Immature natural killer cell (primary cell): Measurements from ENCODE around the gene SLC25A44. TPM values are rescaled to one million over a fixed set of nuclear protein-coding genes. Genes with fewer than 3 reads are reported as not detected.

ENCODE experiments used
- DNase-seq, 3 donors: peaks; one replicate each; pipeline ENCODE4 v3.0.0; 2022; ENCODE audit warnings: mixed read lengths in 1 of 3
- H3K27ac Mint-ChIP-seq, 6 donors: one replicate each; pipeline ENCODE4 v1.8.0; 2020; ENCODE audit warnings: mixed read lengths in 6 of 6, mild to moderate bottlenecking in 5 of 6, inconsistent platforms in 4 of 6, moderate library complexity in 3 of 6
- H3K27me3 Mint-ChIP-seq, 3 donors: one replicate each; pipeline ENCODE4 v1.8.0; 2020 to 2021; ENCODE audit warnings: low read depth in 3 of 3, mild to moderate bottlenecking in 3 of 3, mixed read lengths in 3 of 3, moderate library complexity in 3 of 3, inconsistent platforms in 1 of 3
- H3K36me3 Mint-ChIP-seq, 3 donors: one replicate each; pipeline ENCODE4 v1.8.0; 2020; ENCODE audit warnings: mixed read lengths in 3 of 3, inconsistent platforms in 2 of 3, mild to moderate bottlenecking in 2 of 3
- H3K4me1 Mint-ChIP-seq, 2 donors: one replicate each; pipeline ENCODE4 v1.8.0; 2020; ENCODE audit warnings: inconsistent platforms in 2 of 2, mild to moderate bottlenecking in 2 of 2, mixed read lengths in 2 of 2, moderate library complexity in 1 of 2
- H3K4me3 Mint-ChIP-seq, 5 donors: one replicate each; pipeline ENCODE4 v1.8.0; 2020; ENCODE audit warnings: mild to moderate bottlenecking in 5 of 5, mixed read lengths in 5 of 5, inconsistent platforms in 3 of 5, moderate library complexity in 3 of 5
- H3K9me3 Mint-ChIP-seq, 6 donors: one replicate each; pipeline ENCODE4 v1.8.0; 2020; ENCODE audit warnings: mild to moderate bottlenecking in 6 of 6, mixed read lengths in 6 of 6, inconsistent platforms in 4 of 6, moderate library complexity in 3 of 6
- polyA plus RNA-seq, 3 donors: library from polyadenylated mRNA; unstranded; fragments of 300-500 nt; fragmentation: Illumina TruSeq; gene quantifications; one replicate each; pipeline ENCODE4 v1.2.3, GENCODE V29; 2021

The SLC25A44 gene
- polyA plus RNA-seq, 3 donors from 2014 or later = 5.5 to 21.5 (median 12.1) TPM

DNA sequence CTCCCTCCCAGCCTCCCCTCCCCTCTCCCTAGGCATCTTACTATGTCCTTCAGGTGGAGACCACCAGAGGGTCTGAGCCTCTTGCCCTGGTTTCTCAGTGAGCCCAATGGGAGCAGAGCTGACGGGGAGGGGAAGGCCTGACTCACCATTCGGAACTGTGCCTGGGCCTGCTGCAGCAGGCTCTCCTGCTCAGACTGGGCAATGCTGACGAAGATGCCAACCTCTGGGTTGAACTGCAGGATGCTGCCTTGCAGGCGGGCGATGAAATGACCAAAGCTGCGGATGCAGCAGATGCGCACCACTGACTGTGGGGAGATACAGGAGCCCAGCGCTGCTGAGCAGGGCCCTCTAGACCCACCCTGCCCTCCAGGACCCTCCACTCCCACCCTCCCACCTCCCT, 65.0 kb downstream of the SLC25A44 start:
- H3K9me3 Mint-ChIP-seq = no peaks in the 10 kb centered on the region
- no peak overlapping the region for H3K4me3 Mint-ChIP-seq
- no peak for DNase-seq
- no peak overlapping the region for H3K27ac Mint-ChIP-seq
- H3K4me1 Mint-ChIP-seq = peaks cover 0 to 13% of the 10 kb centered on the region in 2 donors
- peaks cover 1 to 3% (median 2%) of the 10 kb centered on the region in 3 donors for H3K27me3 Mint-ChIP-seq
- H3K36me3 Mint-ChIP-seq = peaks cover 24 to 50% (median 31%) of the 10 kb centered on the region in 3 donors

- H3K9me3 Mint-ChIP-seq = no peaks in the 10 kb centered on the region
- H3K27ac Mint-ChIP-seq = no peak overlapping the region
- peaks cover 1 to 3% (median 2%) of the 10 kb centered on the region in 3 donors for H3K27me3 Mint-ChIP-seq
- H3K36me3 Mint-ChIP-seq = peaks cover 25 to 53% (median 28%) of the 10 kb centered on the region in 3 donors
- no peak overlapping the region for H3K4me3 Mint-ChIP-seq
- DNase-seq = no peak
- H3K4me1 Mint-ChIP-seq = peaks cover 2 to 13% of the 10 kb centered on the region in 2 donors
Measured at GRCh38 chr1:156259805-156260204, 65.9 kb downstream of the SLC25A44 start.

DNA sequence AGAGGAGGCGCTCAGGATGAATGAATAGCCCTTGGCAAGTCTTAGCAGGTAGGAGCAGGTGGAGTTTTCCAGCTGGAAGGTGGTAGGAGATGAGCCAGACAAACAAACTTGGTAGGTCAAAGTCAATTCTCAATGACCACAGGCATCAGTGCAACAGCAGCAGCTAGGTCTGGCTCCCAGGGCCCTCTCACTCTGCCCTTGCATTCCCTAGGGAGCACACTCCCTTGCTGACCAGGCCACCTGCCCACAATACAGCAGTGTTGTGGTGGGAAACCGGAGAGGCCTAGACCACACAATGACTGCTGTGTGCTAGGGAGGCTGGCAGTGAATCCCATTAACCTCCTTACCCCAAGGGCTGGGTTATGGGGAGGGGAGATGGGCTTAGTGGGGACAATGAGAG, 67.0 kb downstream of the SLC25A44 start:
- DNase-seq = no peak
- Mint-ChIP-seq H3K27me3 (peaks cover 2 to 3% (median 3%) of the 10 kb centered on the region in 3 donors), H3K4me3 (no peak overlapping the region), H3K9me3 (no peaks in the 10 kb centered on the region), H3K36me3 (peaks cover 26 to 60% (median 36%) of the 10 kb centered on the region in 3 donors), H3K27ac (peak overlapping the region in 1 of 6 donors; percentile 38), H3K4me1 (peaks cover 2 to 13% of the 10 kb centered on the region in 2 donors)

Other genes with a start within 250 kb of the SLC25A44 start
- gene ARHGEF2, start 215.6 kb upstream of the SLC25A44 start, polyA plus RNA-seq = 10 to 100 TPM in 2 of 3 donors, 1 to 10 TPM in 1; 7.2 to 33.5 (median 11.7) TPM
- gene SSR2, start 173.2 kb upstream of the SLC25A44 start, polyA plus RNA-seq = 100 to 1,000 TPM; 469 to 608 (median 563) TPM
- 10 to 100 TPM in 1 of 3 donors, 1 to 10 TPM in 2; 5.0 to 10.8 (median 7.6) TPM for gene UBQLN4, start 140.3 kb upstream of the SLC25A44 start, polyA plus RNA-seq
- gene LAMTOR2, start 139.3 kb upstream of the SLC25A44 start, polyA plus RNA-seq = 100 to 1,000 TPM; 144 to 204 (median 160) TPM
- not detected for gene RAB25, start 132.9 kb upstream of the SLC25A44 start, polyA plus RNA-seq
- gene MEX3A, start 111.6 kb upstream of the SLC25A44 start, polyA plus RNA-seq = not detected
- 10 to 100 TPM in 2 of 3 donors, 1 to 10 TPM in 1; 4.4 to 14.0 (median 10.3) TPM for gene LMNA, start 79.4 kb upstream of the SLC25A44 start, polyA plus RNA-seq
- 10 to 100 TPM in 1 of 3 donors, 1 to 10 TPM in 2; 2.5 to 12.4 (median 3.2) TPM for gene SEMA4A, start 40.5 kb upstream of the SLC25A44 start, polyA plus RNA-seq
- gene PMF1, start 18.9 kb downstream of the SLC25A44 start, polyA plus RNA-seq = 100 to 1,000 TPM in 2 of 3 donors, 10 to 100 TPM in 1; 67.3 to 122 (median 100) TPM
- not detected for gene BGLAP, start 48.1 kb downstream of the SLC25A44 start, polyA plus RNA-seq
- gene PAQR6, start 54.0 kb downstream of the SLC25A44 start, polyA plus RNA-seq = 1 to 10 TPM; 1.3 to 2.5 (median 2.1) TPM
- 10 to 100 TPM in 1 of 3 donors, 1 to 10 TPM in 2; 3.8 to 29.4 (median 8.5) TPM for gene SMG5, start 88.7 kb downstream of the SLC25A44 start, polyA plus RNA-seq
- gene TMEM79, start 90.2 kb downstream of the SLC25A44 start, polyA plus RNA-seq = 1 to 10 TPM; 2.0 to 6.5 (median 2.7) TPM
- 10 to 100 TPM; 22.6 to 27.2 (median 26.3) TPM for gene GLMP, start 101.6 kb downstream of the SLC25A44 start, polyA plus RNA-seq
- not detected for gene VHLL, start 105.2 kb downstream of the SLC25A44 start, polyA plus RNA-seq
- gene CCT3, start 144.2 kb downstream of the SLC25A44 start, polyA plus RNA-seq = 100 to 1,000 TPM; 174 to 225 (median 177) TPM
- under 1 TPM in 1 of 3 donors, not detected in 2; 0.62 TPM for gene TSACC, start 144.4 kb downstream of the SLC25A44 start, polyA plus RNA-seq
- gene RHBG, start 175.1 kb downstream of the SLC25A44 start, polyA plus RNA-seq = not detected